Spleen (tissue), 11 donors: Measurements from ENCODE around the gene SUN2. TPM values are rescaled to one million over a fixed set of nuclear protein-coding genes. Genes with fewer than 3 reads are reported as not detected.

Experiments used
- DNase-seq: peaks from one replicate; pipeline ENCODE4 v3.0.0-alpha.2; 2020
- H3K27ac ChIP-seq, 8 donors: fragments of 200-600 bp; sonication (generic) in 7 of 8; 1 replicate in 4 of 8; 2 replicates in 4 of 8; pipeline versions ENCODE4 v1.5.0 to v1.8.0; 2016 to 2021; ENCODE audit warnings: inconsistent platforms in 4 of 8, mild to moderate bottlenecking in 4 of 8, moderate library complexity in 1 of 8
- H3K27me3 ChIP-seq, 7 donors: fragments of 200-600 bp; sonication (generic) in 6 of 7; replicated peaks in 1 of 7; 1 replicate in 4 of 7; 2 replicates in 3 of 7; pipeline versions ENCODE4 v1.5.0 to v1.8.0; 2016 to 2021; ENCODE audit warnings: inconsistent platforms in 3 of 7, mild to moderate bottlenecking in 1 of 7
- H3K36me3 ChIP-seq, 6 donors: fragments of 200-600 bp; sonication (generic) in 5 of 6; 1 replicate in 4 of 6; 2 replicates in 2 of 6; pipeline versions ENCODE4 v1.5.0 to v1.8.0; 2016 to 2021; ENCODE audit warnings: inconsistent platforms in 2 of 6
- H3K4me1 ChIP-seq, 6 donors: fragments of 200-600 bp; sonication (generic) in 5 of 6; 1 replicate in 3 of 6; 2 replicates in 3 of 6; pipeline versions ENCODE4 v1.5.0 to v1.8.0; 2016 to 2021; ENCODE audit warnings: inconsistent platforms in 3 of 6
- H3K4me3 ChIP-seq, 8 donors: fragments of 200-600 bp; sonication (generic) in 7 of 8; 1 replicate in 4 of 8; 2 replicates in 4 of 8; pipeline versions ENCODE4 v1.5.0 to v1.8.0; 2016 to 2021; ENCODE audit warnings: inconsistent platforms in 4 of 8, mild to moderate bottlenecking in 4 of 8, moderate library complexity in 2 of 8
- H3K9me3 ChIP-seq, 8 donors: fragments of 200-600 bp; sonication (generic) in 7 of 8; 1 replicate in 4 of 8; 2 replicates in 4 of 8; pipeline versions ENCODE4 v1.5.0 to v1.8.0; 2016 to 2021; ENCODE audit warnings: inconsistent platforms in 4 of 8
- CTCF ChIP-seq, 11 experiments: fragments of 200-600 bp in 7 of 11; fragments of 450-650 bp in 4 of 11; sonication (generic) in 4 of 11; IDR thresholded peaks in 8 of 11; conservative IDR thresholded peaks in 3 of 11; 1 replicate in 7 of 11; 2 replicates in 4 of 11; pipeline versions ENCODE4 v1.4.0 to v1.8.0; 2016 to 2021; ENCODE audit warnings: antibody characterized with exemption in 11 of 11, inconsistent platforms in 4 of 11, mild to moderate bottlenecking in 1 of 11
- POLR2A ChIP-seq, 3 donors: fragments of 450-650 bp; IDR thresholded peaks; one replicate each; pipeline ENCODE4 v1.5.1; 2017; ENCODE audit warnings: antibody characterized with exemption in 3 of 3, mild to moderate bottlenecking in 1 of 3
- POLR2AphosphoS5 ChIP-seq, 3 donors: sonication (generic); formaldehyde crosslinking; IDR thresholded peaks; one replicate each; pipeline ENCODE4 v1.5.1; 2017; ENCODE audit warnings: antibody characterized with exemption in 3 of 3
- WGBS, 5 donors: extraction: QIAGEN DNeasy Blood & Tissue Kit in 3 of 5; methylation state at CpG; one replicate each; pipeline versions ENCODE4 v1.1.5 to v1.1.7; 2013 to 2018; 5-methylcytosine and 5-hydroxymethylcytosine counted together
- intact Hi-C: fragments of 100-400 bp; cut with DNase I; formaldehyde crosslinking; loops from one replicate; pipeline ENCODE4 v1.15.0; 2023; ENCODE audit warnings: low total_unique reads
- polyA plus RNA-seq, 3 donors: library from polyadenylated mRNA; stranded (reverse); fragments of 200-250 nt; gene quantifications; one replicate each; pipeline ENCODE4 v1.2.1, GENCODE V29; 2013
- total RNA-seq, 7 donors: library from RNA; depleted of rRNA in 3 of 7; stranded (reverse); fragments of >200 nt in 3 of 7; fragmentation: NEBNext Ultra II Directional in 4 of 7; extraction: Animal tissue kit (Norgen Biotek cat#: 25700) in 4 of 7; gene quantifications; one replicate each; pipeline versions ENCODE4 v1.1.0 to v1.2.1, GENCODE V29; 2016 to 2021
- donor health status: healthy with polysubstance abuse.
- donor health status: DM: no; HTN: no; CAD: no; lungs with moderate emphysema.
- donor health status: DM: no; HTN: no; CAD: no.
- donor health status: Bipolar disorder and iron deficiency.
- donor health status: healthy.
- donor health status: DM: no; HTN: no; CAD: no.
- donor health status: DM: yes; HTN: yes; CAD: no.

SUN2 gene
- total and polyA plus RNA-seq, 10 donors, result 35.4 to 455 (median 208) TPM

DNA sequence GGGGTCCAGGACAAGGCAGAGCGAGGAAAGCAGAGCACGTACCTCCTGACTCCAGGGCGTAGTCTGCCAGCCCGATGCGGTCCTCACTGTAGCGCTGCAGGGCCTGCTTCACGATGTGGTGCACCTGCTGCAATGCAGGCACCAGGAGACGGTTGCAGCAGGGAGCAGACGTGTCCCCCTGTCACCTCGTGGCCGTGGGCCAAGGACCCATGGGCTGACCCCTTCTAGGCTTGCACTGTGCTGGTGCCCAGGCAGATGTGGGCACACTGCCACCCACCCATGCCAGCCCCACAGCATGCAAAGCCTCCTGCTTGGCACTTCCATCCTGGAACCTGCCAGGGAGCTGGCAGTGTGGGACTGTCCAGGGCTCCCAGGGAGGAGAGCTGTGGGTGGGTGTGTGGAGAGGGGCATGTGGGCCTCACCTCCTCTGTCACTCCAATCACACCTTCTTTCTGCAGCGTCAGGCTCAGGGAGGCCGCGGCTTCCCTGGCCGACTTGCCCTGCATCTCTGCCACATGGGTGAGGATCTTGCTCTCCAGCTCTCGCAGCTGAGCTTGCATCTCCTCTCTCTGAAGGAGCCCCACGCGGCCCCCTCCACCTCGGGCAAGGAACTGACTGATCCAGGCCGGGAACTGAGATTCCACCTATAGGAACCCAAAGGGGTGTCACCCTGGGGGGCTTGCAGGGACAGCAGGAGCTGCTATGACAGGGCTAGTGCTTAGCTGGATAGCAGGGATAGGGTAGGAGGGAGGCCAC, 16.3 kb downstream of the SUN2 start:
- Histone ChIP-seq H3K4me3 (no peak overlapping the region), H3K36me3 (peaks cover 25 to 100% (median 100%) of the 10 kb centered on the region in 6 donors), H3K4me1 (peaks cover 0 to 75% (median 23%) of the 10 kb centered on the region in 6 donors), H3K27ac (peak overlapping the region in 5 of 8 donors; percentile 30 to 56 (median 42)), H3K9me3 (no peaks in the 10 kb centered on the region), H3K27me3 (no peaks in the 10 kb centered on the region)
- WGBS, 5 donors, result 89 to 95% (median 93%) methylated on average over 15 to 20 of the region's 20 CpGs
- intact Hi-C loops, result no loop called here
- no peak for DNase-seq
- TF ChIP-seq POLR2AphosphoS5 (IDR thresholded peaks at IDR 0.05) (peak; percentile 41 to 78 (median 51)), POLR2A (IDR thresholded peaks at IDR 0.05) (no peak)

- DNase-seq, result peak; percentile 68
- H3K9me3 ChIP-seq, result no peaks in the 10 kb centered on the region
- peak overlapping the region in 3 of 8 donors; percentile 13 to 56 (median 31) for H3K27ac ChIP-seq
- 87 to 98% (median 94%) methylated on average over 11 to 18 of the region's 18 CpGs for WGBS, 5 donors
- TF ChIP-seq POLR2AphosphoS5 (IDR thresholded peaks at IDR 0.05) (peak in 2 of 3 donors; percentile 2 to 59), CTCF (IDR thresholded peaks at IDR 0.05 in 8 of 11, conservative IDR thresholded peaks at IDR 0.05 in 3 of 11) (no peak)
- peaks cover 0 to 81% (median 28%) of the 10 kb centered on the region in 6 donors for H3K4me1 ChIP-seq
- peaks cover 25 to 100% (median 97%) of the 10 kb centered on the region in 6 donors for H3K36me3 ChIP-seq
- H3K4me3 ChIP-seq, result no peak overlapping the region
- intact Hi-C loops, result no loop called here
- H3K27me3 ChIP-seq, result no peaks in the 10 kb centered on the region
Measured at GRCh38 chr22:38738475-38739070, 17.2 kb downstream of the SUN2 start.

DNA sequence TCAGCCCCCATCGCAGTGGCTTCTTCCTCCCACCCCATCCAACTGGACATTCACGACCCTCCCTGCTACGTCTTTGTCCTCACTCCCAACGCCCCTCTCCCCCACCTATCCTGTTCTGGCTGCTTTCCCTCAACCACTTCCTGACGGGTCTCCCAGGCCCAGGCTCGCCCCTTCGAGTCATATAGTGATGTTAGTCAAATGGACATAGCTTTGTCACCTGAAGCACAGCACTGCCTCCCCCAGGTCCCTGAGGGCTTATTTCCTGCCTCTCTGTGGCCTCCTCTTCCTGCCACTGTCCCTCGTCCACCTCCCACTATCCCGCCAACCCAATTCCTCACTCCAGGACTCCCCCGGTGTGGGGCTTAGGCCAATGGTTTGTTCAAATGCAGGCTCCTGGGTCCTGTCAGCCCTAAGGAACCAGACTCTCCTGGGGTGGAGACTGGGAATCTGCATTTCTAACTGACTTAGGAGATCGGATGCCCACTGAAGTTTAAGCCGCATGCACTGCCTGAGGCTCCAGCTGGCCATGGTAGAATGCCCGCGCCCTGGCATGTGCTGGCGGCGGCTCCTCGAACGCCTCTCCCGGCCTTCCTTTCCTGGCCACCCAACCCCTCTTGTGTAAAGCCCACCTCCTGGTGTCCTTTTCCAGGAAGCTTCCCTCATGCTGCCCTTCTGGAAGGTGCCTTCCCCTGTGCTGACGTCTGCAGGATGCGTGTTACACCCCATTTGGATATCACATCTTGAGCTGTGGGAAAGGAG, 18.3 kb downstream of the SUN2 start:
- Histone ChIP-seq H3K27ac (peak overlapping the region in 3 of 8 donors; percentile 13 to 56 (median 31)), H3K36me3 (peaks cover 17 to 100% (median 90%) of the 10 kb centered on the region in 6 donors), H3K4me3 (no peak overlapping the region), H3K27me3 (no peaks in the 10 kb centered on the region), H3K4me1 (peaks cover 5 to 92% (median 37%) of the 10 kb centered on the region in 6 donors), H3K9me3 (no peaks in the 10 kb centered on the region)
- 71 to 81% (median 75%) methylated on average over 21 of the region's 21 CpGs for WGBS, 5 donors
- TF ChIP-seq CTCF (IDR thresholded peaks at IDR 0.05 in 8 of 11, conservative IDR thresholded peaks at IDR 0.05 in 3 of 11) (no peak), POLR2AphosphoS5 (IDR thresholded peaks at IDR 0.05) (peak in 2 of 3 donors; percentile 28 to 76), POLR2A (IDR thresholded peaks at IDR 0.05) (no peak)
- intact Hi-C loops, result no loop called here
- DNase-seq, result peak; percentile 61

DNA sequence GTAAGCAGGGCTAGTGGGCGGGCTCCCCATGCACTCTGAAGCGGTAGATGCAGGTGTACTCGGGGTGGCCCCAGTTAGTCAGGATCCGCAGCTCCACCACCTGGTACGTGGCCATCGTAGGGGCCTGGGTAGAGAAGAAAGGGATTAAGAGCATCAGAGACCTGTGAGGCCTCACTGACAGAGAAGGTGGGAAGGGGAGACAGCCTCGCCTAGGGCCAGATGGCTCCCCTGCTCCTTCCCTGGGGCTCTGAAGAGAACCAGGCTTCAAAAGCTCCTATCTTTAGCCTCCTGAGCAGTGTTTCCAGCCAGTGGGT, 19.6 kb downstream of the SUN2 start:
- peak overlapping the region in 5 of 8 donors; percentile 11 to 56 (median 40) for H3K27ac ChIP-seq
- intact Hi-C loops, result no loop called here
- DNase-seq, result no peak

More for the DNA sequence above, 19.6 kb downstream of the SUN2 start:
- Histone ChIP-seq H3K4me3 (no peak overlapping the region), H3K27me3 (no peaks in the 10 kb centered on the region), H3K9me3 (no peaks in the 10 kb centered on the region), H3K36me3 (peaks cover 13 to 100% (median 90%) of the 10 kb centered on the region in 6 donors), H3K4me1 (peaks cover 5 to 98% (median 37%) of the 10 kb centered on the region in 6 donors)
- TF ChIP-seq POLR2AphosphoS5 (IDR thresholded peaks at IDR 0.05), result no peak
- TF ChIP-seq CTCF (IDR thresholded peaks at IDR 0.05 in 8 of 11, conservative IDR thresholded peaks at IDR 0.05 in 3 of 11), result no peak
- TF ChIP-seq POLR2A (IDR thresholded peaks at IDR 0.05), result no peak
- 84 to 95% (median 86%) methylated on average over 7 of the region's 7 CpGs for WGBS, 5 donors
